ENCODE data around the gene TAS2R40. TPM values are rescaled to one million over a fixed set of nuclear protein-coding genes. Genes with fewer than 3 reads are reported as not detected.

Gene TAS2R40
- total RNA-seq, 4 donors from 2014 or later = not detected

- WGBS, 2 donors (ENCODE audit: low coverage in 1 of 2) = 87 to 90% methylated on average over 2 of the region's 2 CpGs
- H3K27ac ChIP-seq = no peak overlapping the region
- no peaks in the 10 kb centered on the region for H3K4me1 ChIP-seq
- in situ Hi-C loops (cut with MboI; ENCODE audit: low pct_ligation_motif_present in 1 of 4, low pct_unique_long_range_greater_than_20kb in 1 of 4, low sequenced_read_pairs in 3 of 4) (loop anchor here (25.0 kb wide), 3 partner anchors 329 to 579 kb away; partner anchors contain the start of genes EPHB6 (in 3 of the 4) and TRPV6 (in 1 of the 4)), intact Hi-C loops (cut with DNase I; ENCODE audit: low total_unique reads) (loop anchor here (10.0 kb wide), 1 partner anchor 342 kb away; no protein-coding TSS in a partner anchor)
- H3K27me3 ChIP-seq = peaks cover 5% of the 10 kb centered on the region
- TF ChIP-seq EP300 (IDR thresholded peaks at IDR 0.05; ENCODE audit: low read depth) = no peak
- TF ChIP-seq POLR2AphosphoS5 (IDR thresholded peaks at IDR 0.05) = no peak
- no peak for TF ChIP-seq CTCF (IDR thresholded peaks at IDR 0.05)
- TF ChIP-seq POLR2A (IDR thresholded peaks at IDR 0.05) = no peak
- DNase-seq = no peak
- H3K4me3 ChIP-seq = no peak overlapping the region
- H3K36me3 ChIP-seq = no peaks in the 10 kb centered on the region
- H3K9me3 ChIP-seq = no peaks in the 10 kb centered on the region
Observed at GRCh38 chr7:143216686-143217085, 5.2 kb upstream of the TAS2R40 start.

DNA sequence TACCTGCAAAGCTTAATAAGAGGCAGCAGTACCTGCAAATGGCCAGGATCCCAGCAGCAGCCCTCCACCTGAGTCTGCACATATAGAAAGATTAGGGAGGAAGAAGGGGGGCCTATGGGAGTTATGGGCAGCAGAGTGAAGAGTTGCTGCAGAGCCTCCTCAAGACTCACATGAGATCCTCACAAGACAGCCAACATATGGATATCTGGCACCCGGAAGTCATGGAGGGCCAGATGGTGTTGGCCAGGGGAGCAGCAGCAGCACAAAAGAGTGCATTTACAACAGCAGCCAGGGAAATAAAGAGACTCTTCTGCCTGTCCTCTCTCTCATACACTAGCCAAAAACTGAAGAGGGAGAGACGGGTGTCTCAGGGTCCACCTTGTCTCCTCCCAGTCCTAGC, 4.0 kb upstream of the TAS2R40 start:
- no peak overlapping the region for H3K4me3 ChIP-seq
- H3K36me3 ChIP-seq = no peaks in the 10 kb centered on the region
- peaks cover 6% of the 10 kb centered on the region for H3K27me3 ChIP-seq
- no peak for TF ChIP-seq EP300 (IDR thresholded peaks at IDR 0.05; ENCODE audit: low read depth)
- TF ChIP-seq CTCF (IDR thresholded peaks at IDR 0.05) = no peak
- no peak for TF ChIP-seq POLR2AphosphoS5 (IDR thresholded peaks at IDR 0.05)
- no peak for TF ChIP-seq POLR2A (IDR thresholded peaks at IDR 0.05)
- WGBS, 2 donors (ENCODE audit: low coverage in 1 of 2) = 63 to 83% methylated on average over 2 of the region's 2 CpGs
- in situ Hi-C loops (cut with MboI; ENCODE audit: low pct_ligation_motif_present in 1 of 4, low pct_unique_long_range_greater_than_20kb in 1 of 4, low sequenced_read_pairs in 3 of 4) (loop anchor here (25.0 kb wide), 3 partner anchors 331 to 581 kb away; partner anchors contain the start of genes EPHB6 (in 3 of the 4) and TRPV6 (in 1 of the 4)), intact Hi-C loops (cut with DNase I; ENCODE audit: low total_unique reads) (loop anchor here (10.0 kb wide), 1 partner anchor 343 kb away; no protein-coding TSS in a partner anchor)
- no peaks in the 10 kb centered on the region for H3K9me3 ChIP-seq
- DNase-seq = no peak
- no peaks in the 10 kb centered on the region for H3K4me1 ChIP-seq
- no peak overlapping the region for H3K27ac ChIP-seq

GRCh38 chr7:143221286-143221685, 551 bp upstream of the TAS2R40 start:
- no peak for TF ChIP-seq POLR2A (IDR thresholded peaks at IDR 0.05)
- no peak for TF ChIP-seq CTCF (IDR thresholded peaks at IDR 0.05)
- TF ChIP-seq POLR2AphosphoS5 (IDR thresholded peaks at IDR 0.05) = no peak
- TF ChIP-seq EP300 (IDR thresholded peaks at IDR 0.05; ENCODE audit: low read depth) = no peak
- Histone ChIP-seq H3K36me3 (no peaks in the 10 kb centered on the region), H3K27ac (no peak overlapping the region), H3K27me3 (peaks cover 6% of the 10 kb centered on the region), H3K4me3 (no peak overlapping the region), H3K4me1 (no peaks in the 10 kb centered on the region), H3K9me3 (no peaks in the 10 kb centered on the region)
- intact Hi-C loops (cut with DNase I; ENCODE audit: low total_unique reads) (no loop called here), in situ Hi-C loops (cut with MboI; ENCODE audit: low pct_ligation_motif_present in 1 of 4, low pct_unique_long_range_greater_than_20kb in 1 of 4, low sequenced_read_pairs in 3 of 4) (loop anchor here (25.0 kb wide), 3 partner anchors 334 to 584 kb away; partner anchors contain the start of genes EPHB6 (in 3 of the 4) and TRPV6 (in 1 of the 4))
- no peak for DNase-seq
- 60 to 73% methylated on average over 2 of the region's 2 CpGs for WGBS, 2 donors (ENCODE audit: low coverage in 1 of 2)

DNA sequence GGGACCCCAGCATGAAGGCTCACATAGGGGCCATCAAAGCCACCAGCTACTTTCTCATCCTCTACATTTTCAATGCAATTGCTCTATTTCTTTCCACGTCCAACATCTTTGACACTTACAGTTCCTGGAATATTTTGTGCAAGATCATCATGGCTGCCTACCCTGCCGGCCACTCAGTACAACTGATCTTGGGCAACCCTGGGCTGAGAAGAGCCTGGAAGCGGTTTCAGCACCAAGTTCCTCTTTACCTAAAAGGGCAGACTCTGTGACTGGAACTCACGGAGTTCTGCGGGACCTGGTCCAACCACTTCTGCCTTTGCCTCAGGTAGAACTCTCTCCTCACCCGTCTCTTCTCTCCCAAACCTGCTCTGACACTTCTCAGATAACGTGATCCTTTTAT, 945 bp downstream of the TAS2R40 start:
- Histone ChIP-seq H3K27ac (no peak overlapping the region), H3K27me3 (peaks cover 6% of the 10 kb centered on the region), H3K4me1 (no peaks in the 10 kb centered on the region), H3K9me3 (no peaks in the 10 kb centered on the region), H3K36me3 (no peaks in the 10 kb centered on the region), H3K4me3 (no peak overlapping the region)
- no peak for DNase-seq
- 69 to 100% methylated on average over 1 to 7 of the region's 7 CpGs for WGBS, 2 donors (ENCODE audit: low coverage in 1 of 2)
- intact Hi-C loops (cut with DNase I; ENCODE audit: low total_unique reads) = no loop called here
- TF ChIP-seq POLR2A (IDR thresholded peaks at IDR 0.05) (no peak), CTCF (IDR thresholded peaks at IDR 0.05) (no peak), POLR2AphosphoS5 (IDR thresholded peaks at IDR 0.05) (no peak), EP300 (IDR thresholded peaks at IDR 0.05; ENCODE audit: low read depth) (no peak)
- in situ Hi-C loops (cut with MboI; ENCODE audit: low pct_ligation_motif_present in 1 of 4, low pct_unique_long_range_greater_than_20kb in 1 of 4, low sequenced_read_pairs in 3 of 4) = loop anchor here (25.0 kb wide), 3 partner anchors 335 to 585 kb away; partner anchors contain the start of genes EPHB6 (in 3 of the 4) and TRPV6 (in 1 of the 4)
